ENCODE measurements around the gene KLF15. TPM values are rescaled to one million over a fixed set of nuclear protein-coding genes. Genes with fewer than 3 reads are reported as not detected.

Gene KLF15
- total and polyA plus RNA-seq, 12 donors, result 13.5 to 61.3 (median 29.2) TPM

DNA sequence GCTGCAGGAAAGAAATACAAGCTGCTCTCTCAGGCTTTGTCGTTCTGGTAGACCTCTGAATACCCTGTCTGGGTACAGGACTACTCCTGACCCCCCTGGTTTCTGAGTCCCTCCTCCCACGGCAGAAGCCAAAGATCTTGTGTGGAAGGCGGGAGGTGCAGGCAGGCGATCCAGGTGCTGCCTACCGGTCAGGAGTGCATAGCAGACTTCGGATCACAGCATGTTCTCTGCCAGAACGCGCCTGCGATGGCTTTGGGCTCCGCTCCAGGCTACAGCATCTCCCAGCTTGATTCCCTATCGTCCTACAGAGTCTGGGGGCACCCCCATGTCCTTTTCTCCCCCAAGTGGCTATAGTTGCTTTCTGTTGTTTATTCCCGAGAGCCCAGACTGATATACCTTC, 35.0 kb upstream of the KLF15 start:
- intact Hi-C loops (cut with DNase I), result loop anchor here in 4 of 10 donors (5.0 to 10.0 kb wide), 4 partner anchors 73 to 260 kb away; no protein-coding TSS in a partner anchor
- WGBS, 2 donors, result 81 to 85% methylated on average over 12 of the region's 12 CpGs
- Histone ChIP-seq H3K4me1 (peaks cover 0 to 20% (median 9%) of the 10 kb centered on the region in 9 donors), H3K4me3 (no peak overlapping the region), H3K9me3 (no peaks in the 10 kb centered on the region), H3K27me3 (peaks cover 0 to 42% (median 14%) of the 10 kb centered on the region in 7 donors), H3K36me3 (no peaks in the 10 kb centered on the region), H3K27ac (no peak overlapping the region)
- DNase-seq (no peak), ATAC-seq (no peak)
- TF ChIP-seq, protein P1, sequence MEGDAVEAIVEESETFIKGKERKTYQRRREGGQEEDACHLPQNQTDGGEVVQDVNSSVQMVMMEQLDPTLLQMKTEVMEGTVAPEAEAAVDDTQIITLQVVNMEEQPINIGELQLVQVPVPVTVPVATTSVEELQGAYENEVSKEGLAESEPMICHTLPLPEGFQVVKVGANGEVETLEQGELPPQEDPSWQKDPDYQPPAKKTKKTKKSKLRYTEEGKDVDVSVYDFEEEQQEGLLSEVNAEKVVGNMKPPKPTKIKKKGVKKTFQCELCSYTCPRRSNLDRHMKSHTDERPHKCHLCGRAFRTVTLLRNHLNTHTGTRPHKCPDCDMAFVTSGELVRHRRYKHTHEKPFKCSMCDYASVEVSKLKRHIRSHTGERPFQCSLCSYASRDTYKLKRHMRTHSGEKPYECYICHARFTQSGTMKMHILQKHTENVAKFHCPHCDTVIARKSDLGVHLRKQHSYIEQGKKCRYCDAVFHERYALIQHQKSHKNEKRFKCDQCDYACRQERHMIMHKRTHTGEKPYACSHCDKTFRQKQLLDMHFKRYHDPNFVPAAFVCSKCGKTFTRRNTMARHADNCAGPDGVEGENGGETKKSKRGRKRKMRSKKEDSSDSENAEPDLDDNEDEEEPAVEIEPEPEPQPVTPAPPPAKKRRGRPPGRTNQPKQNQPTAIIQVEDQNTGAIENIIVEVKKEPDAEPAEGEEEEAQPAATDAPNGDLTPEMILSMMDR (IDR thresholded peaks at IDR 0.05), result no peak

DNA sequence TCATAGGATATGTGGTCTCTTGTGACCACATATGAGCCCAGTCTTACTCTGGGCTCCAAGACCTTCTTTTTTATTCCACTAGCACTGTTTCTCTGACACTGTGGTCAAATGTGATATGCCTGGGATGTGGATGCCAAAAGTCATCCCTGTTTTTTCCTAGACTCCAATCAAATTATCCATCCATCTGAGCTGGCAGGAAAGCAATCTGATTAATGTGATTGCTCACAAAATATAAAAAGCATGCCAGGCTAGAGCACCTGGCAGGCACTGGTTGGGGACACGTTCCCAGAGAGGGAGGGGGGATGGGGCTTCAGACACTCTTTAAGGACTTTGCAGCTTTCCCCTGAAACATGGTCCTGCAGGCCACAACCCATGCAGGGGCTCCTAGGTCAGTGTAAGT, 34.4 kb upstream of the KLF15 start:
- intact Hi-C loops (cut with DNase I), result loop anchor here in 4 of 10 donors (5.0 to 10.0 kb wide), 4 partner anchors 73 to 259 kb away; no protein-coding TSS in a partner anchor
- H3K27me3 ChIP-seq, result peaks cover 0 to 42% (median 14%) of the 10 kb centered on the region in 7 donors
- no peaks in the 10 kb centered on the region for H3K36me3 ChIP-seq
- 45 to 65% methylated on average over 1 of the region's 1 CpG for WGBS, 2 donors
- TF ChIP-seq, protein P1 (IDR thresholded peaks at IDR 0.05), result no peak
- no peaks in the 10 kb centered on the region for H3K9me3 ChIP-seq
- H3K4me1 ChIP-seq, result peaks cover 0 to 20% (median 9%) of the 10 kb centered on the region in 9 donors
- H3K27ac ChIP-seq, result no peak overlapping the region
- no peak overlapping the region for H3K4me3 ChIP-seq
- ATAC-seq (no peak), DNase-seq (no peak)

DNA sequence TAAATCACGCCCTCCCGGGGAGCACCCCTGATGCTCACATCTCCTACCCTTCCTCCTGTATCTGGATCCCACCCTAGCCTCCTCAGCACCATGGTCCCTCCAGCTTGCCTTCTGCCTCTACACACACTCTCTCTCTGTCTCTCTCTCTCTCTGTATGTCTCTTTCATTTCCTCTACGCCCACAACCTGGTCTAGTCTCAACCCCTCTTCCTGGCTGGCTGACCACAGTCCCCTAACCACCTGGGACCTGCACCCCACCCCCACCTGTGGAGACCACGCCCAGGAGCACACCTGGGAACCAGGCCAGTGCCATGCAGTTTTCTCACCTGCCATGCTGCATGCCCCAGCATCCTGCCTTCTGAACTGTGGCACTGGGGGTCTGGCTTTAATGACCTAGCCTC, 33.5 kb upstream of the KLF15 start:
- no peaks in the 10 kb centered on the region for H3K36me3 ChIP-seq
- no peak for DNase-seq
- peaks cover 0 to 38% (median 11%) of the 10 kb centered on the region in 7 donors for H3K27me3 ChIP-seq
- TF ChIP-seq, protein P1 (IDR thresholded peaks at IDR 0.05), result no peak
- H3K9me3 ChIP-seq, result no peaks in the 10 kb centered on the region
- peaks cover 0 to 20% (median 9%) of the 10 kb centered on the region in 9 donors for H3K4me1 ChIP-seq
- H3K4me3 ChIP-seq, result no peak overlapping the region
- ATAC-seq, result no peak
- 86 to 88% methylated on average over 4 of the region's 4 CpGs for WGBS, 2 donors
- no peak overlapping the region for H3K27ac ChIP-seq
- intact Hi-C loops (cut with DNase I), result loop anchor here in 4 of 10 donors (5.0 to 10.0 kb wide), 4 partner anchors 74 to 258 kb away; no protein-coding TSS in a partner anchor

DNA sequence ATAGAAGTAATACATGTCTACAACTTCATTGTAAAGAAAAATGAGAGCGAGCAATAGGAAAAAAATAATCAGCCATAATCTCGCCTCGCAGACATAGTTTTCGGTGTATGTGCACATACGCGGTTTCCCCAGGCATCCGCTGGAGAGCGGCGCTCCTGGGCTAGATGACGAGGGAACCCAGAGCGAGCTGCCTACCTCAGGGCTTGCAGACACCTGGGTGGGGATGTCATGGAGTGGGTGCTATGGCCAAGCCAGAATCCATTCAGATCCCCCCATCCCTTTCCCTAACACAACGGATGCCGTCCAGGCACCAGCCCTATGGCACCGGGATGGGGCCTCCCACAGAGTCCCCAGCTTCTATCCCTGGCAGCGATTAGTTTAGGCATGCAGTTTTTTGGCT, 33.0 kb upstream of the KLF15 start:
- ATAC-seq (no peak), DNase-seq (no peak)
- H3K4me1 ChIP-seq, result peaks cover 0 to 20% (median 9%) of the 10 kb centered on the region in 9 donors
- TF ChIP-seq, protein P1 (IDR thresholded peaks at IDR 0.05), result no peak
- H3K27ac ChIP-seq, result no peak overlapping the region
- no peaks in the 10 kb centered on the region for H3K9me3 ChIP-seq
- H3K4me3 ChIP-seq, result no peak overlapping the region
- peaks cover 0 to 33% (median 9%) of the 10 kb centered on the region in 7 donors for H3K27me3 ChIP-seq
- intact Hi-C loops (cut with DNase I), result loop anchor here in 4 of 10 donors (5.0 to 10.0 kb wide), 4 partner anchors 75 to 258 kb away; no protein-coding TSS in a partner anchor
- whole genome bisulfite sequencing, 2 donors, result 89 to 91% methylated on average over 15 of the region's 15 CpGs
- no peaks in the 10 kb centered on the region for H3K36me3 ChIP-seq

Measured in heart right ventricle (tissue), 16 donors.